ENCODE results near the gene CHAC1.

DNA sequence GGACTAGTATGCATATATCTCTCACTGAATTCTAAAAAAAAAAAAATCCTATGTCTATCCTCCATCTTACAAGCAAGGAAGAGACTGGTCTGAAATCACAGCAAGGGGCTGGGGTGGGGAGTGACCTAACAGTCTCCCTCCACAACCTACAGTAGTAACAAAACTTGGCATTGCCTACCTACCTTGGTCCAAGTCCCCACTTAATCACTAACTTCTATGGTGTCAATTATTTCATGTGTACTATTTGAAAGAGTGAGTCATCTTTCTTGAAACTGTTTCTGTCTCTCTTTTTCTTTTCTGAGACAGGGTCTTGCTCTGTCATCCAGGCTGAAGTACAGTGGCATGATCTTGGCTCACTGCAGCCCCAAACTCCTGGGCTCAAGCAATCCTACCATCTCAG lies 36.8 kb downstream of the CHAC1 start:
- TF ChIP-seq ZNF274 (IDR thresholded peaks at IDR 0.05; ENCODE audit: low read depth, low read length) (no peak), SUZ12 (IDR thresholded peaks at IDR 0.05; ENCODE audit: extremely low read depth, insufficient read depth, insufficient read length) (no peak), YY1 (IDR thresholded peaks at IDR 0.05; ENCODE audit: insufficient read depth, insufficient read length) (no peak)
